GM13976 (cell line): ENCODE data around the gene LRRC34.
A peak's percentile ranks its signal among the peaks of the same experiment; 100 is the strongest.

ENCODE experiments used
- DNase-seq: peaks from one replicate; pipeline ENCODE4 v3.0.0; 2012; ENCODE audit warnings: low spot score
- CTCF ChIP-seq: IDR thresholded peaks from 2 replicates; pipeline ENCODE4 v1.5.1; 2012; ENCODE audit warnings: borderline replicate concordance, mild to moderate bottlenecking; ENCODE audit not compliant: insufficient read depth; ENCODE audit errors: extremely low read depth, missing control alignments, control extremely low read depth
- in situ Hi-C: fragments of 300-500 bp; cut with MboI; formaldehyde crosslinking; loops from one replicate; pipeline ENCODE4 v1.12.0; 2022; ENCODE audit warnings: low sequenced_read_pairs, mixed read lengths, inconsistent platforms; ENCODE audit not compliant: unreplicated experiment

The LRRC34 gene

DNA sequence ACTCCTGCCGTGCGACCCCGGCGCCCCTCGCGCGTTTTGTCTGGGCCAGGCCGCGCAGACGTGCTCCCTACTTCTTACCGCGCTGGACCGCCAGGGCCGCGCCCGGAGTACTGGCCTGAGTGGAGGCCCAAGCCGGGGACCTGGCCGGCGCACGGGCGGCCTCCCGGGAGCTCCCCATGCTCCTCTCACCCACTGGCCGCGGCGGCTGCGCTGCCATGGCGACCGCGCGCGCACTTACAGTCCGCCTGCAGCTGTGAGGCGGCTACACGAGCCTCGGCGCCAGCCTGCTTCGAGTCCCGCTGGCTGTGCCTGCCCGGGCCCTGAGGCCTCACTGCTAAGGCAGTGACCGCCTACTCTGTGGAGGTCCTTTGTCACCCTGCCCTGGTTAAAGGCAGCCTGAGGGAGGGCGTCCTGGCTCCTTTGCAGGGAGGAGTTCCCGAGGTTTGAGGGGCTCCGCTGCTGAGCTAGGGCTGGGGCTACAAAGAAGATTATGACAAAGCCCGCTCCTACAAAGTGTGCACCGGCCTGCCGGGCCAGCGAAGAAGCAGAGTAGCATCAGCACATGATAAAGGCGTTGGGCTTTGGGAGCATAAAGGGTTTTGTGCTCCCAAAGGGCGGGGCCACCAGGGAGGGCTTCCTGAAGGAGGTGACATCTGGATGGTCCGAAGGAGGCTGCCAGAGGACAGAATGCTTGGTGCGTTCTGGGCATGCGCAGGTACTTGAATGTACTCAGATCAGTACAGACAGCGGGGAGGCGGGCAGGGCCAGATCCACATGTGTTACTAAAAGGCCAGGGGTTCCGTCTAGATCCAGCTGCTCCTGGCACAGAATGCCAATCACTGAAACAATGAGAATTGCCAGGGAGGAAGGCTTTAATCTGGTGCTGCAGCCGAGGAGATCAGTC lies at the start of gene LRRC34, which contains the start of gene LRRIQ4:
Gene LRRC34, minus strand, starts transcription at position 573 of the 904 bp plus-strand sequence. Its CDS starts 356 bp downstream, at position 217.
Gene LRRIQ4, plus strand, starts transcription at position 539 of the 904 bp plus-strand sequence. CDS start 9,052 bp downstream, outside the sequence.
- in situ Hi-C loops, result no loop called here
- TF ChIP-seq CTCF, result no peak
- peak; percentile 85 for DNase-seq

DNA sequence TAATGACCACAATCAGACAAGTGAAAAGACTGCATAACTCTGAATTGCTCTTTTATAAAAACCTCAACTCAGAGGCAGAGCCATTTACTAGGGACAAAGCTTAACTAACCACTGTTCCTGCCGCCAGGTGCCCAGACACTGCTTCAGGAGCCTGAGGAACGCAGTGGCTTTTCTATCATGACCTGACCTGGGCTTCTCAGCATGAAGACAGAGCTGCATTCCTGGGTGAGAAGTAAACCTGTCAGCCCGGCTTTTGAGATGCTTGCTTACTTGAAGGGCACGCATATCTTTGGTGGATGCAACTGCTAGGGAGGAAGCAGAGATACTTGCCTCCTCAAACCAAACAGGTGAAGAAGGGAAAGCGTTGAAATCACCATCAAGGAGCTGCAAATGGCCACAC lies 49.2 kb upstream of the LRRC34 start:
- in situ Hi-C loops, result no loop called here
- no peak for DNase-seq
- TF ChIP-seq CTCF, result no peak

DNA sequence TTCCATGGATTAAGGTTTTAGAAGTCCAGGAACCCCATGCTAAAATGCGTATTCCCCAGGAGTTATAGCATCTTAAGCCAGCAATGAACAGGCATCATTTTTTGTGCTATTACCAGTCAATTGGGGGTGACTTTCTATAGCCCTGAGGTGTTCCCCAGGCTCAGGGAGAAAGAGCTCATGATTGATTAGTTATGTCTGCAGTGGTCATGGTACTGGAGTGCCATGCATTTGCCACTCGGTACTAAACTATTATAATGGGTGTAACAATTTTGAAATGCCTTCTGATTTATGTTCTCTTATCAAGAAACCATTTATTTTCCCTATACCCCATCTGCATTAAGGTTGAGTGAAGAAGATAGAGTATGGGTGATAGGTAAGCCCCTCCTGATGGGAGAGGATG lies 45.1 kb upstream of the LRRC34 start:
- DNase-seq, result no peak
- in situ Hi-C loops, result no loop called here
- no peak for TF ChIP-seq CTCF

- TF ChIP-seq CTCF, result no peak
- no peak for DNase-seq
- in situ Hi-C loops, result no loop called here
Observed at GRCh38 chr3:169855514-169855913, 42.8 kb upstream of the LRRC34 start.

- in situ Hi-C loops, result no loop called here
- no peak for TF ChIP-seq CTCF
- no peak for DNase-seq
Observed at GRCh38 chr3:169850618-169851017, 37.9 kb upstream of the LRRC34 start.

DNA sequence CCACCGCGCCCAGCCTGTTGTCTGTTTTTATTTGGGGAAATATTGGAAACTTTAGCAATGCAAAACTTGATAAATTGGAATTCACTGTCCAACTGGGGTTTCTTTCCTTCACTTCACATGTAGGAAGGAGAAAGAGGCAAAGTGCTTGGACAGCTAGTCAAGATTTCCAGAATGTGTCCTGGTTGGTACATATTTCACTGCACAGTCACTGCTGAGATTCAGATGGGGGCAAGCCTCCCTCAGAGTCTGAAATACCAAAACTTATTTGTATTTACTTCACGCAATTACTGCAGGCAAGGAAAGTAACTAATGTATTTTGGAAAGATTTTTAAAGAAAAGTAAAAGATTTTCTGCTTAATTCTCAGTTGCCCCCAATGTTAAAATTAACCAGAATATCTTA lies 36.0 kb upstream of the LRRC34 start:
- DNase-seq, result no peak
- in situ Hi-C loops, result no loop called here
- TF ChIP-seq CTCF, result no peak
